Adrenal gland (tissue), 12 donors: ENCODE results near the gene CFAP73. TPM values are rescaled to one million over a fixed set of nuclear protein-coding genes. Genes with fewer than 3 reads are reported as not detected.

Experiments used
- DNase-seq, 7 donors: peaks; one replicate each; pipeline ENCODE4 v3.0.0-alpha.2; 2019 to 2020
- H3K27ac ChIP-seq, 5 donors: fragments of 200-600 bp; sonication (generic) in 4 of 5; 1 replicate in 3 of 5; 2 replicates in 2 of 5; pipeline versions ENCODE4 v1.5.1 to v1.8.0; 2016 to 2020; ENCODE audit warnings: mild to moderate bottlenecking in 1 of 5
- H3K27me3 ChIP-seq: fragments of 200-600 bp; 2 replicates; pipeline ENCODE4 v1.8.0; 2021
- H3K36me3 ChIP-seq, 2 donors: fragments of 200-600 bp; replicated peaks in 1 of 2; 1 replicate in 1 of 2; 2 replicates in 1 of 2; pipeline versions ENCODE4 v1.5.1 to v1.8.0; 2018 to 2022
- H3K4me1 ChIP-seq, 2 donors: fragments of 200-600 bp; replicated peaks in 1 of 2; 1 replicate in 1 of 2; 2 replicates in 1 of 2; pipeline versions ENCODE4 v1.5.1 to v1.8.0; 2018 to 2021
- H3K4me3 ChIP-seq, 4 donors: fragments of 200-600 bp; sonication (generic) in 3 of 4; one replicate each; pipeline ENCODE4 v1.5.1; 2016 to 2018
- H3K9me3 ChIP-seq, 3 donors: fragments of 200-600 bp; sonication (generic) in 1 of 3; replicated peaks in 1 of 3; 1 replicate in 2 of 3; 2 replicates in 1 of 3; pipeline versions ENCODE4 v1.5.1 to v1.8.0; 2016 to 2021
- CTCF ChIP-seq, 6 experiments: fragments of 450-650 bp in 4 of 6; fragments of 200-600 bp in 2 of 6; sonication (generic) in 1 of 6; IDR thresholded peaks; 1 replicate in 5 of 6; 2 replicates in 1 of 6; pipeline versions ENCODE4 v1.5.1 to v1.8.0; 2016 to 2021; ENCODE audit warnings: antibody characterized with exemption in 6 of 6, mild to moderate bottlenecking in 2 of 6, moderate library complexity in 1 of 6
- POLR2A ChIP-seq, 2 donors: fragments of 450-650 bp; IDR thresholded peaks; one replicate each; pipeline ENCODE4 v1.6.1; 2017; ENCODE audit warnings: antibody characterized with exemption in 2 of 2, mild to moderate bottlenecking in 2 of 2, moderate library complexity in 1 of 2
- WGBS, 4 donors: extraction: QIAGEN DNeasy Blood & Tissue Kit in 2 of 4; methylation state at CpG; one replicate each; pipeline versions ENCODE4 v1.1.5 to v1.1.7; 2013 to 2017; 5-methylcytosine and 5-hydroxymethylcytosine counted together
- intact Hi-C, 2 donors: fragments of 100-400 bp; cut with DNase I; formaldehyde crosslinking; loops; one replicate each; pipeline versions ENCODE4 v1.14.1 to v1.15.0; 2022 to 2023
- polyA plus RNA-seq, 3 donors: library from polyadenylated mRNA; stranded (reverse); fragments of 200-250 nt in 2 of 3; fragments of 350-450 nt in 1 of 3; fragmentation: Illumina TruSeq in 1 of 3; extraction: RNeasy Lipid Tissue Mini Kit (QIAGEN cat#74804) in 1 of 3; gene quantifications; one replicate each; pipeline ENCODE4 v1.2.3, GENCODE V29; 2013 to 2014
- total RNA-seq, 9 donors: library from RNA; depleted of rRNA in 4 of 9; stranded (reverse); fragments of >200 nt in 4 of 9; fragments of 120-200 nt in 1 of 9; fragmentation: NEBNext Ultra II Directional in 1 of 9; extraction: Animal tissue kit (Norgen Biotek cat#: 25700) in 1 of 9; gene quantifications; one replicate each; pipeline versions ENCODE4 v1.1.0 to v1.2.4, GENCODE V29; 2013 to 2023
- donor health status: healthy with polysubstance abuse.
- donor health status: Bipolar disorder and iron deficiency.
- donor health status: DM: yes; HTN: yes; CAD: no.
- donor health status: DM: no; HTN: no; CAD: no.
- donor health status: DM: no; HTN: no; CAD: no.
- donor health status: DM: yes; HTN: yes; CAD: no.

The CFAP73 gene
- total and polyA plus RNA-seq, 12 donors = 0.14 to 0.57 (median 0.24) TPM; not detected in 7

- intact Hi-C loops = loop anchor here in 1 of 2 donors (10.0 kb wide), 1 partner anchor 243 kb away; the partner anchor contains the start of gene SDSL
- 78 to 84% (median 83%) methylated on average over 3 of the region's 3 CpGs for WGBS, 4 donors
- TF ChIP-seq CTCF (IDR thresholded peaks at IDR 0.05) (no peak), POLR2A (IDR thresholded peaks at IDR 0.05) (no peak)
- no peaks in the 10 kb centered on the region for H3K27me3 ChIP-seq
- H3K36me3 ChIP-seq = peaks cover 0 to 42% of the 10 kb centered on the region in 2 donors
- H3K9me3 ChIP-seq = no peaks in the 10 kb centered on the region
- H3K4me3 ChIP-seq = no peak overlapping the region
- H3K4me1 ChIP-seq = peaks cover 12 to 30% of the 10 kb centered on the region in 2 donors
- no peak overlapping the region for H3K27ac ChIP-seq
- DNase-seq = no peak
These were observed 32.5 kb downstream of the CFAP73 start for GRCh38 chr12:113181975-113182374.

GRCh38 chr12:113183030-113183589 lies 33.6 kb downstream of the CFAP73 start:
- Histone ChIP-seq H3K27ac (no peak overlapping the region), H3K27me3 (no peaks in the 10 kb centered on the region), H3K4me3 (no peak overlapping the region), H3K9me3 (no peaks in the 10 kb centered on the region), H3K36me3 (peaks cover 0 to 30% of the 10 kb centered on the region in 2 donors), H3K4me1 (peaks cover 16 to 40% of the 10 kb centered on the region in 2 donors)
- 92 to 95% (median 94%) methylated on average over 11 of the region's 11 CpGs for WGBS, 4 donors
- intact Hi-C loops = loop anchor here in 1 of 2 donors (10.0 kb wide), 1 partner anchor 242 kb away; the partner anchor contains the start of gene SDSL
- TF ChIP-seq CTCF (IDR thresholded peaks at IDR 0.05) (no peak), POLR2A (IDR thresholded peaks at IDR 0.05) (no peak)
- DNase-seq = no peak

GRCh38 chr12:113184098-113184899 lies 34.8 kb downstream of the CFAP73 start:
- peaks cover 0 to 24% of the 10 kb centered on the region in 2 donors for H3K36me3 ChIP-seq
- peak overlapping the region; percentile 69 to 98 (median 90) for H3K27ac ChIP-seq
- peak in 1 of 7 donors; percentile 76 for DNase-seq
- WGBS, 4 donors = 26 to 32% (median 28%) methylated on average over 24 to 26 of the region's 26 CpGs
- TF ChIP-seq CTCF (IDR thresholded peaks at IDR 0.05) (no peak), POLR2A (IDR thresholded peaks at IDR 0.05) (no peak)
- peaks cover 16 to 35% of the 10 kb centered on the region in 2 donors for H3K4me1 ChIP-seq
- intact Hi-C loops = loop anchor here in 1 of 2 donors (10.0 kb wide), 1 partner anchor 241 kb away; the partner anchor contains the start of gene SDSL
- no peaks in the 10 kb centered on the region for H3K9me3 ChIP-seq
- peak overlapping the region in 3 of 4 donors; percentile 25 to 95 (median 68) for H3K4me3 ChIP-seq
- H3K27me3 ChIP-seq = no peaks in the 10 kb centered on the region

DNA sequence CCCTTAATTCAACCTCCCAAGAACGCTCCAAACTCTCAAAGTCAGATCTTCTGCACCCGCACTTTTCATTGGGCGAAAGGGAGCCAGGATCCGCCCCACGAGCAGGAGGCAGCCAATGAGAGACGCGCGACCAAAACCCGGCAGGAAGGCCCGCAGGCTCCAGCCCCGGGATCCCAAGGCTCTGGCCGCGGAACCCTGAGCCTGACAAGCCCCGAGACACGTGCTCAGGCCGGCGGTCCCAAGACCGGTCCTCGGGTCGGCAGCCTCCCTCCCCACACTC lies 35.3 kb downstream of the CFAP73 start:
- Histone ChIP-seq H3K36me3 (peaks cover 0 to 20% of the 10 kb centered on the region in 2 donors), H3K9me3 (no peaks in the 10 kb centered on the region), H3K4me3 (peak overlapping the region in 3 of 4 donors; percentile 30 to 95 (median 68)), H3K4me1 (peaks cover 16 to 35% of the 10 kb centered on the region in 2 donors), H3K27ac (peak overlapping the region; percentile 69 to 98 (median 90)), H3K27me3 (no peaks in the 10 kb centered on the region)
- no peak for TF ChIP-seq CTCF (IDR thresholded peaks at IDR 0.05)
- intact Hi-C loops = loop anchor here in 1 of 2 donors (10.0 kb wide), 1 partner anchor 240 kb away; the partner anchor contains the start of gene SDSL
- peak; percentile 87 to 93 (median 92) for DNase-seq
- WGBS, 4 donors = 0 to 7% (median 1%) methylated on average over 3 to 20 of the region's 20 CpGs
